Smooth muscle cell (in vitro differentiated cells): ENCODE results near the gene SSBP2. TPM values are rescaled to one million over a fixed set of nuclear protein-coding genes. Genes with fewer than 3 reads are reported as not detected.

Source experiments
- DNase-seq: peaks from one replicate; lab custom pipeline; 2025; ENCODE audit not compliant: unreplicated experiment; lab: John Stamatoyannopoulos, UW
- H2AFZ ChIP-seq: fragments of 200-600 bp; sonication (generic); 2 replicates; pipeline ENCODE4 v1.6.0; 2016; ENCODE audit warnings: antibody characterized with exemption, low read depth, mild to moderate bottlenecking
- H3F3A ChIP-seq: fragments of 200-600 bp; sonication (generic); 2 replicates; pipeline ENCODE4 v1.6.0; 2017; ENCODE audit warnings: antibody characterized with exemption, low read depth
- H3K27ac ChIP-seq: fragments of 200-600 bp; sonication (generic); 2 replicates; pipeline ENCODE4 v1.5.1; 2016; ENCODE audit warnings: low read depth, mild to moderate bottlenecking
- H3K27me3 ChIP-seq: fragments of 200-600 bp; sonication (generic); 2 replicates; pipeline ENCODE4 v1.6.1; 2016; ENCODE audit warnings: low read depth, mild to moderate bottlenecking
- H3K36me3 ChIP-seq: fragments of 200-600 bp; sonication (generic); 2 replicates; pipeline ENCODE4 v1.5.1; 2016; ENCODE audit warnings: low read depth
- H3K4me1 ChIP-seq: fragments of 200-600 bp; sonication (generic); 2 replicates; pipeline ENCODE4 v1.5.1; 2016; ENCODE audit warnings: low read depth
- H3K4me2 ChIP-seq: fragments of 200-600 bp; sonication (generic); 2 replicates; pipeline ENCODE4 v1.6.0; 2016; ENCODE audit warnings: mild to moderate bottlenecking
- H3K4me3 ChIP-seq: fragments of 200-600 bp; sonication (generic); 2 replicates; pipeline ENCODE4 v1.5.1; 2016; ENCODE audit warnings: mild to moderate bottlenecking
- H3K79me2 ChIP-seq: fragments of 200-600 bp; sonication (generic); 2 replicates; pipeline ENCODE4 v1.6.0; 2016; ENCODE audit warnings: low read depth, mild to moderate bottlenecking
- H3K9ac ChIP-seq: fragments of 200-600 bp; sonication (generic); 2 replicates; pipeline ENCODE4 v1.6.0; 2016; ENCODE audit warnings: low read depth
- H3K9me3 ChIP-seq: fragments of 200-600 bp; sonication (generic); replicated peaks from 2 replicates; pipeline ENCODE4 v1.5.1; 2016; ENCODE audit warnings: low read depth
- H4K20me1 ChIP-seq: fragments of 200-600 bp; sonication (generic); 2 replicates; pipeline ENCODE4 v1.6.0; 2016; ENCODE audit warnings: low read depth
- WGBS: methylation state at CpG from one replicate; pipeline ENCODE4 v1.1.7; 2016; ENCODE audit warnings: low lambda C conversion rate; 5-methylcytosine and 5-hydroxymethylcytosine counted together
- polyA plus RNA-seq: library from polyadenylated mRNA; unstranded; fragments of >200 nt; fragmentation: Nextera tagmentation; extraction: Ambion mirVana; gene quantifications from 2 replicates; pipeline ENCODE4 v1.2.1, GENCODE V29; 2016
- total RNA-seq: library from RNA; depleted of rRNA; stranded (reverse); fragments of >200 nt; gene quantifications from 2 replicates; pipeline ENCODE4 v1.2.3, GENCODE V29; 2014
- TF ChIP-seq, protein P1 (sequence below): fragments of 200-600 bp; sonication (generic); IDR thresholded peaks from 2 replicates; pipeline ENCODE4 v1.5.1; 2017; ENCODE audit warnings: borderline replicate concordance, mild to moderate bottlenecking, antibody characterized with exemption; ENCODE audit not compliant: insufficient read depth, poor library complexity, severe bottlenecking

Gene SSBP2
- total and polyA plus RNA-seq, 2 experiments from 2014 or later = 44.0 to 48.0 TPM

DNA sequence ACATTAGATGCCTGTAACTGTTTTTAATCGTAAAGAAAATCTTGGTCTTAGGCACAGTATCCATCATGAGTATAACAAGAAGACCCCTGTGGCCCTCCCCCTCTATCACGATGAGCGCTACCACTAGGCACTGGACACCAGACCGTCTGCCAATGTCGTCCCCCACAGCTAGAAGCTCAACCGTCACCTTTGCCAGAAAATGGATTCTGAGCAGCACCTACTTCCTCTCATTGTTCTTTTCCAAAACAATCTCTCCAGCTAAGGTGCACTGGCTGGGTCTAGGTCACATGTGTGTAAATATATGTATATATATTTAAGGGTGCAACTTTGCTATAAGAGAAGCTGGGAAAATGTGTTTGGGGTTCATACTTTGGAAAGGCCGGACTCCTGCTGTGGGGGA is 15.7 kb upstream of the SSBP2 start:
- Histone ChIP-seq H3F3A (no peaks in the 10 kb centered on the region), H4K20me1 (no peaks in the 10 kb centered on the region), H3K27me3 (no peaks in the 10 kb centered on the region), H3K79me2 (no peaks in the 10 kb centered on the region), H3K27ac (no peak overlapping the region), H3K4me3 (no peak overlapping the region), H3K9me3 (no peaks in the 10 kb centered on the region), H3K4me2 (no peak overlapping the region), H3K36me3 (no peaks in the 10 kb centered on the region), H2AFZ (no peak overlapping the region), H3K4me1 (no peaks in the 10 kb centered on the region), H3K9ac (no peak overlapping the region)
- WGBS = 97% methylated on average over 7 of the region's 7 CpGs
- no peak for DNase-seq
- TF ChIP-seq, protein P1, sequence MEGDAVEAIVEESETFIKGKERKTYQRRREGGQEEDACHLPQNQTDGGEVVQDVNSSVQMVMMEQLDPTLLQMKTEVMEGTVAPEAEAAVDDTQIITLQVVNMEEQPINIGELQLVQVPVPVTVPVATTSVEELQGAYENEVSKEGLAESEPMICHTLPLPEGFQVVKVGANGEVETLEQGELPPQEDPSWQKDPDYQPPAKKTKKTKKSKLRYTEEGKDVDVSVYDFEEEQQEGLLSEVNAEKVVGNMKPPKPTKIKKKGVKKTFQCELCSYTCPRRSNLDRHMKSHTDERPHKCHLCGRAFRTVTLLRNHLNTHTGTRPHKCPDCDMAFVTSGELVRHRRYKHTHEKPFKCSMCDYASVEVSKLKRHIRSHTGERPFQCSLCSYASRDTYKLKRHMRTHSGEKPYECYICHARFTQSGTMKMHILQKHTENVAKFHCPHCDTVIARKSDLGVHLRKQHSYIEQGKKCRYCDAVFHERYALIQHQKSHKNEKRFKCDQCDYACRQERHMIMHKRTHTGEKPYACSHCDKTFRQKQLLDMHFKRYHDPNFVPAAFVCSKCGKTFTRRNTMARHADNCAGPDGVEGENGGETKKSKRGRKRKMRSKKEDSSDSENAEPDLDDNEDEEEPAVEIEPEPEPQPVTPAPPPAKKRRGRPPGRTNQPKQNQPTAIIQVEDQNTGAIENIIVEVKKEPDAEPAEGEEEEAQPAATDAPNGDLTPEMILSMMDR = no peak

DNA sequence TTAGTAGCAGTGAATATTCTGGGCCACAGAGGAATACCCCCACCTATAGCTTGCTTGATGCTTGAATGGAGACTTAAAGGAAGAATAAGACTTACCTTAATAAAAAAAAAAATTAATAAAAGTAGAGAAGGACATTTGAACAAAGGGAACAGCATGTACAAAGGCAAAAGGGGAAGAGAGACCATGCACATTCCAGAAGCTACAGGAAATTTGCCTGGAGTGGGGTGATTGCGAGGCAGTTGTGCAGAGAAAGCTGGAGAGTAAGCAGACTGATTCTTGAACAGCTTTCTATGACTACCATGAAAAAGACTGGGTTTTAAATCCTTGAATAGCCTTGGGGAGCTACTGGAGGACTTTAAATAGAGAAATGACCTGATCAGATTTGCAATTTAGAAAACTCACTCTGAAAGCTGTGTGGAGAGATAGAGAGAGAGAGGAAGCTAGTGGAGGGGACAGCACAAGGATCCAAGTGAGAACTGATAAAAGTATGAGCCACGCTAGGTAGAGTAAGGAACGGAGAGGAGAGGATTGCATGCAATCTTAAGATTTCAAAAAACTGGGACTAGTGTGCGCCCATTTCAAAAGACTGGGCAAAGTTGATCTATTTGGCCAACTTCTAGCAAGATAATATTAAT is 12.5 kb upstream of the SSBP2 start:
- no peaks in the 10 kb centered on the region for H3F3A ChIP-seq
- no peaks in the 10 kb centered on the region for H3K4me1 ChIP-seq
- H3K27ac ChIP-seq = no peak overlapping the region
- H3K9me3 ChIP-seq = no peaks in the 10 kb centered on the region
- H3K27me3 ChIP-seq = no peaks in the 10 kb centered on the region
- TF ChIP-seq, protein P1 = no peak
- H2AFZ ChIP-seq = no peak overlapping the region
- H3K9ac ChIP-seq = no peak overlapping the region
- no peaks in the 10 kb centered on the region for H3K79me2 ChIP-seq
- 88% methylated on average over 4 of the region's 4 CpGs for WGBS
- no peaks in the 10 kb centered on the region for H4K20me1 ChIP-seq
- H3K36me3 ChIP-seq = no peaks in the 10 kb centered on the region
- no peak overlapping the region for H3K4me3 ChIP-seq
- no peak overlapping the region for H3K4me2 ChIP-seq
- no peak for DNase-seq

DNA sequence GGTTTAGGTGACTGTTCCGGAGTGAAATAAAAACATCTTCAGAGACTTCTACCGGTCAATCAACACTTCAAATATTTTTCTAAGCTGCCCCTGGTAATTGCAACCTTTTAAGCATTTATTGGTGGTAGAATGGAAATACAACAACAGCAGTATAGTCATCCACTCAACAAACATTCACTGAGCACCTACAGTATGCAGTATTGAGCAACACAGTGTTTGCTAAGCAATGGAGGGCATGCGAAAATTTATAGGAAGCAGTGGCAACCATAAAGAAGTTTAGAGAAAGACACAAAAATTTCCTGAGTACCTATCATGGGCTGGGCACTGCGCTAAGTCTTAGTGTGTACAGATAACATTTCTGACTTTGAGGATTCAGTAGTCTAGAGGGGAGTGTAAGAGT is 12.0 kb upstream of the SSBP2 start:
- H3K36me3 ChIP-seq = no peaks in the 10 kb centered on the region
- no peak overlapping the region for H2AFZ ChIP-seq
- H3K9ac ChIP-seq = no peak overlapping the region
- no peaks in the 10 kb centered on the region for H3K79me2 ChIP-seq
- H3K4me3 ChIP-seq = no peak overlapping the region
- no peaks in the 10 kb centered on the region for H3K9me3 ChIP-seq
- DNase-seq = no peak
- H3K27me3 ChIP-seq = no peaks in the 10 kb centered on the region
- TF ChIP-seq, protein P1 = no peak
- no peak overlapping the region for H3K4me2 ChIP-seq
- H3K27ac ChIP-seq = no peak overlapping the region
- no peaks in the 10 kb centered on the region for H3K4me1 ChIP-seq
- H4K20me1 ChIP-seq = no peaks in the 10 kb centered on the region
- 94% methylated on average over 4 of the region's 4 CpGs for WGBS
- H3F3A ChIP-seq = no peaks in the 10 kb centered on the region

DNA sequence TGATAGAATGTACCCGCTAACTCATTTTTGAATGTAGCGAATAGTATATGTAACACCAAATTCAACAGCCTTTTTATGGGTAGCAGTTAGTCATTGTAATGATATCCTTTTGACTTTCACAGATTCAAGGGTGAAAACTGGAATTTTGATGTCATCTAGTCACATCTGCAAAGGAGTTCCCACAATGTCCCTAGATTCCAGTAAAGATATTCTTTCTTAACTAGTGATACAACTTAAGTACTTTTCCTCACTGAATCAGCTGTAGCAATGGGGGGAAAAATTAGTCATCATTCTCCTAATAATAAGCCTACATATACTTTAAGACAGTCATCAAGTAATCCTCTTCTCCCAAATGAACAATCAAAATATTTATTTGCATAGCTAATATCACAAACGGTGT is 11.5 kb upstream of the SSBP2 start:
- TF ChIP-seq, protein P1 = no peak
- Histone ChIP-seq H2AFZ (no peak overlapping the region), H3K79me2 (no peaks in the 10 kb centered on the region), H3K27ac (no peak overlapping the region), H3K9ac (no peak overlapping the region), H3K4me3 (no peak overlapping the region), H3K27me3 (no peaks in the 10 kb centered on the region), H3K4me1 (no peaks in the 10 kb centered on the region), H3K9me3 (no peaks in the 10 kb centered on the region), H4K20me1 (no peaks in the 10 kb centered on the region), H3K36me3 (no peaks in the 10 kb centered on the region), H3K4me2 (no peak overlapping the region), H3F3A (no peaks in the 10 kb centered on the region)
- WGBS = 80% methylated on average over 3 of the region's 3 CpGs
- DNase-seq = no peak
